HG02678 (cell line): ENCODE results near the gene COL27A1.

Experiments
- ATAC-seq: cut with Tn5 transposase; IDR thresholded peaks from one replicate; pipeline ENCODE4 v1.9.1; 2021; ENCODE audit warnings: mild to moderate bottlenecking, moderate library complexity; ENCODE audit not compliant: unreplicated experiment

COL27A1 gene

DNA sequence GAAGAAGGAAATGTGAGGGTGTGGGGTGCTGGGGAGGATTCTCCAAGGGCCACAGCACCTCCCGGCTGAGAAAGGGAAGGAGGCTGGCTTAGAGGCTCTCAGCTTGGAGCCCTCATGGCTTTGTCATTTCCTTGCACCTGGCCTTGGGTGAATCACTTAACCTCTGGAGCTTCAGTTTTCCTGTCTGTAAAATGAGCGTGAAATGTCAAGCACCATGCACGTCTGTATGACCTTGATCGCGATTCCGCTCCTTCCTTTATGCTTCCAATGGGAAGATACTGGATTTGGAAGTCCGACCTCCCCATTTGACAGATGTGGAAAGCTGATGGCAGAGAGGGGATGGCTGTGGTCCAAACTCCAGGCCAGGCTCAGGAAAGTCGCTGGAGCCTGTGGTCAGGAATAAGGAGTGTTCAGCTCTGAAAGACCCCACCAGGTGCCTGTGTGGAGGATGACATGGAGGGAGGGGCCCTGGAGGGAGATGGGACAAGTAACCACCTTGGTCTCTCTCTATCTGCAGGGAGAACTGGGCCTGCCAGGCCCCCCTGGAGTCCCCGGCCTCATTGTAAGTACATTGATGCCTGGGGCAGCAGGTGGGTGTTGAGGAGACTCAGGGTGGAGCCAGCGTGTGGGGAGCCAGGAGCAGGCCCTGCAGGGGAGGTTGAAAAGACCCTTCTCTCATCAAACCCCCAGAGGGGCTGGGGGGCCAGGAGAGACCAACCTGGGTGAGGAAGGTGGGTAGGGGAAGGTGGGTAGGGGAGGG is 66.5 kb downstream of the COL27A1 start:
- no peak for ATAC-seq

DNA sequence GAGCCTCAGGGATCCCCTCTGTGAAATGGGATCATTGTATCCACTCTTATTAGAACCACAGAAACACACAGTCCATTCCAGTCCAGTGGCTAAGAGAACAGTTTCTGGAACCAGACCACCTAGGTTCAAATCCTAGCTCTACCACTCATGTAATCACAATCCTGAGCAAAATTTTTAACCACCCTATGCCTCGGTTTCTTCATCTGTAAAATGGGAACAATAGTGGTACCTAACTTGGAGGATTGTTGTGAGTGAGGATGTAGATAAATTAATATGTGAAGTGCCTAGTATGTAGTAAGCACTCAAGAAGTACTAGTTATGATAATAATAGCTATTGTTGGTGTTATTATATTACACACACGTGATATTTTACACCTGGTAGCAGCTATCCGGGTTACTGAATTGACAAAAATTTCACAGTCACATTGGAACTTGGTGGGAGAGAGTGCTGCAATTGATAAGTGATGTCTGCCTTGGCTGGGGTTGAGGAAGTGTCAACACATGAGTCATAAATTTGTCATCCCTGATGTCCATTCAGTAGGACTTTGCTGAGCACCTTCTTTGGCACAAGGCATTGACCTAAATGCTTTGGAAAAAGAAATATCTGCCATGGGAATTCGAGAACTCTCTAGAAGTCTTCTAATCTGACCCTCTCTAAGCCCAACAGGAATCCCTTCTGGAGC is 68.4 kb downstream of the COL27A1 start:
- no peak for ATAC-seq

- ATAC-seq = no peak
Measured at GRCh38 chr9:114224247-114224610, 68.9 kb downstream of the COL27A1 start.

DNA sequence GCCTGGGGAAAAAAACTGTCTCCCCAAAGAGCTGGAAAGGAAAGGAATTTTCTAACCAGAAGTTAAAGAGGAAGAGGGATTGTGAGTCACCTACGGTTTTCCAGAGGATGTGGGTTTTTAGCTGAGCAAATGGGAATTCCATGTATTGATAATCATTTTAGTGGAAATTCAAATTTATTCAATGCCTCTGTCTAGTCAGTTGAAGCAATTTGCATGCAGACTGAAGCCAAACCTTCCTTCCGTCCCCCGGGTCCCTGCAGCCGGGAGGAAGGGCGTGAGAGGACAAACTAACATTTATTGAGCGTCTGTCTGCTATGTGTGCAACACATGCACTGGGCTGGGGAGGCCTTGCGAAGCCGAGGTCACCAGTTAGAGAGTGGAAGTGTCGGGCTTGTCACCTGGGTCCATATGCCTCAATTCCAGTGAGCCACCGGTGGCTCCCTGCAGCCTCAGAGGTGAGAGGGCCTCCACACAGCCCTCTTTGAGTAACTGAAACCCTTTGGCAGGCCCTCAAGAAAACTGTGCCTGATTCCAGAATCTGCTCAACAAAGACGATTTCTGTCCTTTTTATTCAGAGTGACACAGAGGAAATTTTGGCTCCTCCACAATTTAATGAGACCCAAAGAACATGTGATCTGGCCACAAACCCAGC is 70.3 kb downstream of the COL27A1 start:
- no peak for ATAC-seq

DNA sequence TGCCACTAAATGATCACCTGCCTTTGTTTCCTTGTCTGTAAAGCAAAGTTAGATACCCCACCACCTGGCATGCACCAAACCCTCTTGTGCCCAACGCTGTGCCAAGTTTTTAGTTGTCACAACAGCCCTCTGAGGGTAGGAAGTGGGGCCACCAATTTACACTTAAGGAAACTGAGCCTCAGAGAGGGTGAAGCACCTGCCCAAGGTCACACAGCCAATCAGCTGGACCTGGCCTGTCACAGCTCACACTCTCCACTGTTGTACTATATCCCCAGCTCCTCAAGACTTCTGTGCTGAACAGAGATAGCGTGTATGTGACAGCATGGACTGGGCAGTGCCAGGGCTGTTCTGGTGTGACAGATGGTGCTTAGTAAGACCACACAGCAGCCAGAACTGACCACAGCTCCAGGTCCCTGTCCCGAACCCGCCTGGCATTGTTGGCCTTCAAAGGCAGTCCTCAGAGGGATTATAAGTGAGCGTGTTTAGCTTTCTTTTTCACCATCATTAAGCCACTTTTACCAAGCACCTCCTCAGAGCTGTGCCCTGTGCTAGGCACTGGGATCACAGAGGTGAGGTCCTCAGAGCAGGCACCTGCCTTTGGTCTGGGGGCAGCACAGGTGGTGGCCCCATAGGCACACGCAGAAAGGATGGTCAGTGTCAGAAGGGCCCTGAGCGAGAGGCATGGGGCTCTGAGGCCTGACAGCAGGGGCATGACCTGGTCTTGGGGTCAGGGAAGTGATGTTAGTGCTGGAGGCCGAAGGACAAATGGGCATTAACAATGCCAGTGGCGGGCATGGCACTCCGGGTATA is 71.1 kb downstream of the COL27A1 start:
- ATAC-seq = no peak

- no peak for ATAC-seq
Measured at GRCh38 chr9:114227288-114228015, 72.1 kb downstream of the COL27A1 start.

GRCh38 chr9:114228016-114228808 is 72.9 kb downstream of the COL27A1 start:
- no peak for ATAC-seq

DNA sequence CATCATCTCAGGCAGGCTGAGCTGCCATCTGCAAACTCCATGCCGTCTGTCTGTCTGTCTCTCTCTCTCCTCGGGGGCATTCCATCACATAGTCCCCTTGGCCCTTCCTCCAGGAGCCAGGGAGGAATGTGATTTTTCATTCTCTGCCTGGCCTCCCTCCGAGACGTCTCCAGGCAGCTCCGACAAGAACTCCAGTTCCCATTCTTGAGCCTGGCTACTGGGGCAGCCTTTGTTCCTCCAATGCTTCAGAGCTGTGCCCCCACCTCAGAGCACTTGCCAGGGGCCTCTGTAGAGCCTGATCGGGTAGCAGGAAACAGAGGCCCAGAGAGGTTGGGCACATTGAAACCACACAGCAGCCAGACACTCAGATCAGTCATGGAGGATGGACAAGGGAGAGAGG is 74.0 kb downstream of the COL27A1 start:
- ATAC-seq = no peak

DNA sequence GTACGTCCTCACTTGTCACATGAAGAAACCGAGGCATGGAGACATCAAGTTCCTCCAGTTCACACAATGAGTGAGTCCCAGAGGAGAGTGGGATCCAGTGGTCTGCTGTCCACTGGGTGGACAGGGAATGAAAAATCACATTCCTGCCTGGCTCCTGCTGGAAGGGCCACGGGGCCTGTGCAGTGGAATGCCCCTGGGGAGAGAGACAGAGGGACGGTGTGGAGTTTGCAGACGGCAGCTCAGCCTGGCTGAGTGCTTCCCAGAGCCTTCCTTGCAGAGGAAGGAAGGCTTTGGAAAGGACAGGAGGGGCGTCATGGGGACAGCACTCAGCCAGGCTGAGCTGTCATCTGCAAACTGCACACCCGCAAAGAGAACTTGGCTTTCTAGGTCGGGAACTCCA is 74.7 kb downstream of the COL27A1 start:
- no peak for ATAC-seq

- ATAC-seq = no peak
Measured at GRCh38 chr9:114231273-114231672, 75.9 kb downstream of the COL27A1 start.

- ATAC-seq = no peak
Measured at GRCh38 chr9:114231719-114232449, 76.5 kb downstream of the COL27A1 start.

GRCh38 chr9:114233491-114234185 is 78.3 kb downstream of the COL27A1 start:
- ATAC-seq = no peak

- ATAC-seq = no peak
Measured at GRCh38 chr9:114235033-114235661, 79.8 kb downstream of the COL27A1 start.

GRCh38 chr9:114236391-114237138 is 81.2 kb downstream of the COL27A1 start:
- no peak for ATAC-seq

DNA sequence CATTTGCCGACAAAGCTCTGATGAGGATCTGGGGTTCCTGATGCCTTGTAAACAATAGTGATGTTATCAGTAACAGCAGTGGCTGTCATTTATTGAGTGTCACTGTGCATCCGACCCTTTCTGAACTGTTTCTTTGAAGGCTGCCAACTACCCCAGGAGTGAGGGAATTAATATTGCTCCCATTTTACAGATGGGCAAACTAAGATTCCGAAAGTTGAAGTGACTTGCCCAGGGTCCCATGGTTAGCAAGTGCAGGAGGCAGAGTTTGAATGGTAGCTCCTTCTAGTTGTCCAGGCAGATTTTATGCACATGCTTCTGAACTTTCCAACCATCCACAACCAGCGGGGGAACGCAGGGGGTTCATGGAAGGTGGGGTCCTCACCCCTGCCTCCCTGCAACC is 81.9 kb downstream of the COL27A1 start:
- no peak for ATAC-seq

- ATAC-seq = no peak
Measured at GRCh38 chr9:114237781-114238180, 82.4 kb downstream of the COL27A1 start.

DNA sequence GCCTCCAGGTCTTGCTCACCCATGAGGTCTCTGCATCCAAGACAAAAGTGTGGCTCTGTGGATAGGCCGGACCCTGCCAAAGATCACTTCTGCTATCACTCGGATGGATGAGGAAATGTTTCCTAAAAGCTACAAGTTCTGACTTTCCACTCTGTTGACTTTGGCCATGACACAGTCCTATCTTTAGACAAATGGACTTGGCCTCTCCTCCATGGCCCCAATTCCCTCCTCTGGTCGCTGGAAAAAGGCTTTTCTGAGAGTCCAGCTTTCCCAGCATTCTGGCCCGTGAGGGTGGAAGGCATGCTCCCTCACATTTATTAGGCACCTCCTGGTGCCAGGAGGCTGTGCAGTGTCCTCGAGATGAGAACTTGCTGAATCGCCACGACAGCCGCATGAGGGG is 83.1 kb downstream of the COL27A1 start:
- ATAC-seq = no peak
